SK-N-MC (cell line): Measurements from ENCODE around the gene CAST.
"Not testable (repeated sequence)": the region's sequence is repeated elsewhere in the genome, so short reads cannot be mapped to it uniquely, and the experiment has no call there.

Experiments used
- DNase-seq: peaks from one replicate; pipeline ENCODE4 v3.0.0-alpha.2; 2011; ENCODE audit warnings: low read depth, low spot score
- H3K27ac ChIP-seq: fragments of 200-600 bp; sonication (generic); 2 replicates; pipeline ENCODE4 v1.5.1; 2016; ENCODE audit warnings: mixed run types
- H3K36me3 ChIP-seq: fragments of 200-600 bp; sonication (generic); 2 replicates; pipeline ENCODE4 v1.6.1; 2017; ENCODE audit warnings: antibody characterized with exemption, low read length, mixed read lengths; ENCODE audit not compliant: insufficient read depth
- H3K4me3 ChIP-seq: fragments of 200-600 bp; sonication (generic); 2 replicates; pipeline ENCODE4 v1.5.1; 2016
- H3K9ac ChIP-seq: fragments of 200-600 bp; sonication (generic); 2 replicates; pipeline ENCODE4 v1.8.0; 2017; ENCODE audit warnings: mixed run types, mixed read lengths; ENCODE audit not compliant: insufficient read length
- H3K9me3 ChIP-seq: fragments of 200-600 bp; sonication (generic); 2 replicates; pipeline ENCODE4 v1.6.1; 2017; ENCODE audit warnings: low read depth, mild to moderate bottlenecking, antibody characterized with exemption, low read length, moderate library complexity, mixed read lengths
- EZH2 ChIP-seq: fragments of 200-600 bp; sonication (generic); IDR thresholded peaks from one replicate; pipeline ENCODE4 v1.6.1; 2017; ENCODE audit warnings: antibody characterized with exemption
- FOXP2 ChIP-seq: optimal IDR thresholded peaks from 2 replicates; pipeline ENCODE3; 2011; ENCODE audit warnings: mild to moderate bottlenecking, moderate library complexity; ENCODE audit not compliant: insufficient read depth; ENCODE audit errors: extremely low read length, control extremely low read depth
- POLR2AphosphoS5 ChIP-seq: IDR thresholded peaks from 2 replicates; pipeline ENCODE4 v1.6.1; 2012; ENCODE audit warnings: mild to moderate bottlenecking, low read depth, low read length, borderline replicate concordance

Gene CAST, protein sequence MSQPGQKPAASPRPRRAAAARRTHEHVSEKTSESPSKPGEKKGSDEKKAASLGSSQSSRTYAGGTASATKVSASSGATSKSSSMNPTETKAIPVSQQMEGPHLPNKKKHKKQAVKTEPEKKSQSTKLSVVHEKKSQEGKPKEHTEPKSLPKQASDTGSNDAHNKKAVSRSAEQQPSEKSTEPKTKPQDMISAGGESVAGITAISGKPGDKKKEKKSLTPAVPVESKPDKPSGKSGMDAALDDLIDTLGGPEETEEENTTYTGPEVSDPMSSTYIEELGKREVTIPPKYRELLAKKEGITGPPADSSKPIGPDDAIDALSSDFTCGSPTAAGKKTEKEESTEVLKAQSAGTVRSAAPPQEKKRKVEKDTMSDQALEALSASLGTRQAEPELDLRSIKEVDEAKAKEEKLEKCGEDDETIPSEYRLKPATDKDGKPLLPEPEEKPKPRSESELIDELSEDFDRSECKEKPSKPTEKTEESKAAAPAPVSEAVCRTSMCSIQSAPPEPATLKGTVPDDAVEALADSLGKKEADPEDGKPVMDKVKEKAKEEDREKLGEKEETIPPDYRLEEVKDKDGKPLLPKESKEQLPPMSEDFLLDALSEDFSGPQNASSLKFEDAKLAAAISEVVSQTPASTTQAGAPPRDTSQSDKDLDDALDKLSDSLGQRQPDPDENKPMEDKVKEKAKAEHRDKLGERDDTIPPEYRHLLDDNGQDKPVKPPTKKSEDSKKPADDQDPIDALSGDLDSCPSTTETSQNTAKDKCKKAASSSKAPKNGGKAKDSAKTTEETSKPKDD

DNA sequence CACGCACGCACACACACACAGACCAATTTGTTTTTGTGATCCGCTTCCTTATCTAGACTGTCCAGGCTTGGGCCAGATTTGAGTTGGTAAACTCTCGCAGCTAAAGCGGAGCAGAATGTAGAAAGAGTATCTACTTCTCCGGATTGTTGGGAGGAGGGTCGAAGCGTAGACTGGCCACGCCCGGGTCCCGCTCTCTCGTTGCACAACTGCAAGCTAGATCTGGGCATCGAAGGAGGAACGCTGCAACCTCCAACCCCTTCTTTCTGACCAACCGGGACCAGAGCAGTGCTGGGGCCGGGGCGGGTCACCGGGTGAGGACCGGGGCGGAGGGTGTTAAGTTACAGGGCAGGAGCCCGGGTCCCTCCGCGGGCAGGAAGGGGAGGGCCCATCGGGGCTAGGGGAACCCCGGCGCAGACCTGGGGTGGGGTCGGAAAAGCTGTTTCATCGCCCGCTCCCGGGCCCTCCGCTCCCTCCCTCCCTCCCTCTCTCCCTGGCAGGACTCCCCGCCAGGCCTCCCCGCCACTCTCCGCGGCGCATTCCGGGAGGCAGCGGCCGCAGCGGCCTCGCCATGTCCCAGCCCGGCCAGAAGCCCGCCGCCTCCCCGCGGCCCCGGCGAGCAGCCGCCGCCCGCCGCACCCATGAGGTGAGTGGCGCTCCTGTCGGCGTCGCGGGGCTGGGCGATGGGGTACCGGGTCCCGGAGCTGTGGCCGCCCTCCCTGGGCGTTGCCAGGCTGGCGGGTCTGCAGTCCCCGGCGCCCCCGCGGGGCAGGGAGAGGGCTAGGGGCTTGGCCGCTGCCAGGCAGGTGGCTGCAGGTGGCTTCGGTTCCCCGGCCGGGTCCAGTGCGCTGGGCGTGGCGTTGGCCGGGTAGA lies at the start of gene CAST:
TSS of gene CAST (plus strand) at position 522 of the 870 bp plus-strand sequence. CDS start at position 569, 47 bp downstream.
- Histone ChIP-seq H3K4me3 (peak within 1 kb of the TSS; percentile 93), H3K9me3 (no peaks in the 10 kb centered on the region), H3K27ac (no peak within 1 kb of the TSS), H3K9ac (peak within 1 kb of the TSS; percentile 57), H3K36me3 (no peaks in the 10 kb centered on the region)
- no peak for DNase-seq
- TF ChIP-seq POLR2AphosphoS5 (no peak), FOXP2 (no peak), EZH2 (no peak)

- no peak overlapping the region for H3K27ac ChIP-seq
- no peak overlapping the region for H3K4me3 ChIP-seq
- no peaks in the 10 kb centered on the region for H3K36me3 ChIP-seq
- TF ChIP-seq POLR2AphosphoS5 (no peak), EZH2 (no peak), FOXP2 (no peak)
- no peaks in the 10 kb centered on the region for H3K9me3 ChIP-seq
- DNase-seq = peak; percentile 14
- H3K9ac ChIP-seq = no peak overlapping the region
These were observed 48.0 kb upstream of the CAST start for GRCh38 chr5:96614110-96614691.

DNA sequence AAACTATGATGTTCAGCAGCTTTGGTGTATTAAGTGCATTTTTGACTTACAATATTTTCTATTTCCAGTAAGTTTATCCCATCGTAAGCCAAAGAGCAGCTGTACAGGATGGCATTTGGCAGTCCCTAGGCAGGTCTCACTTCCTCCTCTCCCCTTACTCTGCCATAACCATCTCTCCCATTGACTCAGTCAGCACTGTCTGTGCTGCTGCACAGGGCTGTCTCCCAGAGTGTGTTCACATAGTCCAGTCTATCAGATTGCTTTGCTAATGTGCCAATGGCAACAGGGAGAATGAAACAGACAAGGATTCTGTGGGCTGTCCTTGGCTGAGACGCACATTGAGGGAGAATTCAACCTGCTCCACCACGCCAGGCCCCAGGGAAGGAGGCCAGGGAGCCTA lies 47.0 kb upstream of the CAST start:
- Histone ChIP-seq H3K9ac (no peak overlapping the region), H3K36me3 (no peaks in the 10 kb centered on the region), H3K27ac (no peak overlapping the region), H3K4me3 (no peak overlapping the region), H3K9me3 (no peaks in the 10 kb centered on the region)
- no peak for DNase-seq
- TF ChIP-seq EZH2 (no peak), POLR2AphosphoS5 (no peak), FOXP2 (no peak)

DNA sequence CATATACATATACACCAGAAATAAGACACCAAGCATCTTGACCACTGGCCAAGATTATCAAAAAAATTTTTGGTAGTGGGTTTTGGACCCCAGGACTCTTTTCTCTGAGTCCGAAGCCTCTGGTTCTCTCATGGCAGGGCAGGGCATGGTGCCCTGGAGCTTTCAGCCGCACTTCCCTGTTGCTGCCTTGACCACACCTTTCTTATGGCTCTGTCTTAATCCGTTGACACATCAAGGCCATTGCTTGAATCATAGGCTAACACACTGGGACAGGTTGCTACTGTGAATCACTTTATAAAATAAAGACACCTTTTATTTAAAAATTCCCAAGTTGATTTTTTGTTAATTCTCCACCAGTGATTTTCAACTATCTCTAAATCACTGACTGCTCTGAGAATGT lies 45.4 kb upstream of the CAST start:
- no peak for DNase-seq

DNA sequence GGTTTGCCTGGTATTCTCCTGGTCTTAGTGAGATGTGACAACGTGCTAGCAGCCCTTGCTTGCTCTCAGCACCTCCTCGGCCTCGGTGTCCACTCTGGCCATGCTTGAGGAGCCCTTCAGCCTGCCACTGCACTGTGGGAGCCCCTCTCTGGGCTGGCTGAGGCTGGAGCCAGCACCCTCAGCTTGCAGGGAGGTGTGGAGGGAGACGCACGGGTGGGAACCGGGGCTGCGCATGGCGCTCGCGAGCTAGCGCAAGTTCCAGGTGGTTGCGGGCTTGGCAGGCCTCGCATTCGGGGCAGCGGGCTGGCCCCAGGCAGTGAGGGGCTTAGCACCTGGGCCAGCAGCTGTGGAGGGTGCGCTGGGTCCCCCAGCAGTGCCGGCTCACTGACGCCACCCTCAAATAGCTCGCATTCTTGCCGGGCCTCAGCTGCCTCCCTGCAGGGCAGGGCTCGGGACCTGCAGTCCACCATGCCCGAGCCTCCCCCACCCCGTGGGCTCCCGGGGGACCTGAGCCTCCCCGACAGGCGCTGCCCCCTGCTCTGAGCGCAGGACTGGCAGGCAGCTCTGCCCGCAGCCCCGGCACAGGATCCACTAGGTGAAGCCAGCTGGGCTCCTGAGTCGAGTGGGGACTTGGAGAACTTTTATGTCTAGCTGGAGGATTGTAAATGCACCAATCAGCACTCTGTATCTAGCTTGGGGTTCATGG lies 43.7 kb upstream of the CAST start:
- DNase-seq, H3K36me3 ChIP-seq, H3K9ac ChIP-seq, H3K4me3 ChIP-seq, H3K27ac ChIP-seq, H3K9me3 ChIP-seq: not testable (repeated sequence)

More for the DNA sequence above, 45.4 kb upstream of the CAST start:
- no peaks in the 10 kb centered on the region for H3K9me3 ChIP-seq
- no peak overlapping the region for H3K4me3 ChIP-seq
- no peak for TF ChIP-seq EZH2
- H3K36me3 ChIP-seq = no peaks in the 10 kb centered on the region
- no peak overlapping the region for H3K9ac ChIP-seq
- H3K27ac ChIP-seq = no peak overlapping the region

GRCh38 chr5:96619946-96620345 lies 42.2 kb upstream of the CAST start:
- Histone ChIP-seq H3K4me3 (no peak overlapping the region), H3K36me3 (no peaks in the 10 kb centered on the region), H3K27ac (no peak overlapping the region), H3K9me3 (no peaks in the 10 kb centered on the region), H3K9ac (no peak overlapping the region)
- no peak for TF ChIP-seq EZH2
- TF ChIP-seq POLR2AphosphoS5 = no peak
- TF ChIP-seq FOXP2 = no peak
- no peak for DNase-seq

GRCh38 chr5:96624596-96624995 lies 37.6 kb upstream of the CAST start:
- DNase-seq = no peak
- TF ChIP-seq POLR2AphosphoS5 = no peak
- TF ChIP-seq FOXP2 = no peak
- no peak for TF ChIP-seq EZH2

GRCh38 chr5:96625365-96625764 lies 36.8 kb upstream of the CAST start:
- DNase-seq = no peak
- Histone ChIP-seq H3K9ac (no peak overlapping the region), H3K36me3 (no peaks in the 10 kb centered on the region), H3K4me3 (no peak overlapping the region), H3K9me3 (no peaks in the 10 kb centered on the region), H3K27ac (no peak overlapping the region)
- no peak for TF ChIP-seq EZH2
- no peak for TF ChIP-seq FOXP2
- no peak for TF ChIP-seq POLR2AphosphoS5

More at GRCh38 chr5:96624596-96624995, 37.6 kb upstream of the CAST start:
- no peak overlapping the region for H3K27ac ChIP-seq
- no peak overlapping the region for H3K9ac ChIP-seq
- no peak overlapping the region for H3K4me3 ChIP-seq
- H3K9me3 ChIP-seq = no peaks in the 10 kb centered on the region
- H3K36me3 ChIP-seq = no peaks in the 10 kb centered on the region
